GM21381 (cell line): ENCODE data around the gene RRP1.

ENCODE experiments used
- ATAC-seq: cut with Tn5 transposase; IDR thresholded peaks from one replicate; pipeline ENCODE4 v1.9.1; 2021; ENCODE audit warnings: mild to moderate bottlenecking, moderate library complexity; ENCODE audit not compliant: unreplicated experiment

RRP1 gene

GRCh38 chr21:43800124-43800523 is 10.7 kb downstream of the RRP1 start:
- no peak for ATAC-seq

DNA sequence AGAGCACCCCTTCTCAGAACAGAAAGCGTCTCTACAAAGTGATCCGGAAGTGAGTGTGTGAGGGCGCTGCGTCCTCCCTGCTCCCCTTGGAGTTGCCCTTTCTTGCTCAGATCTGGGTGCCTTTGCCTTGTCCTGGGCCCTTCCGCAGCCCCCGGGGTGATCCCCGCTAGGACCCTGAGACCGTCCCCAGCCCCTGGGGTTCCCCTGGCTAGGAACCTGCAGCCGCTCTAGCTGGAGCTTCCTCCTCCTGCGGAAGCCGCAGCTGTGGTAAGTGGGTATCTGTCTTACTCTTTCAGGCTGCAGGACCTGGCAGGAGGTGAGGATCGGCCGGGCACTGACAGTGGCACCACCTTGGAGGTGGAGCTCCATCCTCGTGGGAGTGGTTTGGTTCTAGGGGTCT is 11.2 kb downstream of the RRP1 start:
- no peak for ATAC-seq

GRCh38 chr21:43801006-43801783 is 11.8 kb downstream of the RRP1 start:
- ATAC-seq: no peak

DNA sequence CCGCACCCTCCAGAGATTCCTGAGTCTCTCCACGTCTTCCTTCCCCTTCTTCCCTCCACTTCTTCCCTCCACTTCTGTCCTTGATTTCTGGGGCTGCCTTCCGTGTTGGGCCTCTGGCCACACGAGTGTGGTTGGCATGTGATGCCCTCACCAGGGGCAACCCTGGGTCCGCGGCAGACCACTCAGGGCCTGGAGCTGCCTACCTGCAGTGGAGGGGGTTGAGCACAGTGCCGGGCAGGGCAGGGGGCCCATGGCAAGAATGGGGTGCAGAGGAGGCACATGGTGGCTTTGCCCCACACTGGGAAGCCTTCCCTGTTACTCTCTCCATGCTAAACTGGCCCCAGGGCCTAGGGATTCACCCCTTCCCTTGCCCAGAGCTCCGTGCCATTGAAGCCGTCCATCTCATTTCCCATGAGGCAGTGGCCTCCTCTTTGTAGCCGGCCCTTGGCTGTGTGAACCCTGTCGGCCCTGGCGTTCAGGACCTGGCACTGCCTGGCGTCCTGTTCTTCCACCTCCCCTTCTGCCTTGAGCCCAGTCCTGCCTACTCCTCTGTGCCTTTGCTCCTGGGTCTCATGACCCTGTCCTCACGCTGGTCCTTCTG is 13.4 kb downstream of the RRP1 start:
- no peak for ATAC-seq

DNA sequence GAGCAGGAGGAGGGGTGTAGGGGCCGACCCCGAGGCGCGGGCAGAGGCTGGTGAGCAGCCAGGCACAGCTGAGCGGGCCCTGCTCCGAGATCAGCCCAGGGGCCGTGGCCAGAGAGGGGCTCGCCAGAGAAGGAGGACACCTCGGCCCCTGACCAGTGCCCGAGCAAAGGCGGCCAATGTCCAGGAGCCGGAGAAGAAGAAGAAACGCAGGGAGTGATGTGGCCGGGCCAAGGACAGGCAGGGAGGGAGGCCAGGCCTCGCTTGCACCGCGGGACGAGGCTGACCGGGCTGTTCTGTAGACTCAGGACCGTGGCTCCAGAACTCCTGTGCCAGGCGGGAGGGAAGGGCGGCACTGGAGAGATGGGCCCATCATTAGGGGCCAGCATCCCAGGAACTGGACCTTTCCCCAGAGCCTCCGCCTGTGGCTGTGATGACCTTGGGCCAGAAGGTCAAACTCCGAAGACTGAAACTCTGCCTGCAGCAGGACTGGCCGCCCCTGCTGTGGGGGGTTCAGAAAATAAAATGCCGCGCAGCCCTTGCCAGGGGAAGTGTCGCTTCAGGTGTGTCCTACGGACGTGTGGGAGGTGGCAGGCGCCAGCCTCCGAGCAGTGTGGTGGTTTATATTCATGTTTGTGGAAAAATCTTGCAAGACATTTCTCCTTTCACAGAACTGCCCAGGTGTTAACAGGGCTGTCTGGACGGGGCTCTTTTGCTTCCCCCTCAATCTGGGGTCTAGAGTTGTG is 14.4 kb downstream of the RRP1 start:
- no peak for ATAC-seq

- peak; percentile 80 for ATAC-seq
Measured at GRCh38 chr21:43805275-43805800, 16.0 kb downstream of the RRP1 start.

- no peak for ATAC-seq
Measured at GRCh38 chr21:43806017-43806710, 16.8 kb downstream of the RRP1 start.

- ATAC-seq: no peak
Measured at GRCh38 chr21:43808367-43808766, 19.0 kb downstream of the RRP1 start.

- no peak for ATAC-seq
Measured at GRCh38 chr21:43808832-43809251, 19.5 kb downstream of the RRP1 start.

- no peak for ATAC-seq
Measured at GRCh38 chr21:43809346-43809799, 20.0 kb downstream of the RRP1 start.

GRCh38 chr21:43809853-43810504 is 20.6 kb downstream of the RRP1 start:
- no peak for ATAC-seq

GRCh38 chr21:43810505-43811261 is 21.3 kb downstream of the RRP1 start:
- peak; percentile 62 for ATAC-seq

DNA sequence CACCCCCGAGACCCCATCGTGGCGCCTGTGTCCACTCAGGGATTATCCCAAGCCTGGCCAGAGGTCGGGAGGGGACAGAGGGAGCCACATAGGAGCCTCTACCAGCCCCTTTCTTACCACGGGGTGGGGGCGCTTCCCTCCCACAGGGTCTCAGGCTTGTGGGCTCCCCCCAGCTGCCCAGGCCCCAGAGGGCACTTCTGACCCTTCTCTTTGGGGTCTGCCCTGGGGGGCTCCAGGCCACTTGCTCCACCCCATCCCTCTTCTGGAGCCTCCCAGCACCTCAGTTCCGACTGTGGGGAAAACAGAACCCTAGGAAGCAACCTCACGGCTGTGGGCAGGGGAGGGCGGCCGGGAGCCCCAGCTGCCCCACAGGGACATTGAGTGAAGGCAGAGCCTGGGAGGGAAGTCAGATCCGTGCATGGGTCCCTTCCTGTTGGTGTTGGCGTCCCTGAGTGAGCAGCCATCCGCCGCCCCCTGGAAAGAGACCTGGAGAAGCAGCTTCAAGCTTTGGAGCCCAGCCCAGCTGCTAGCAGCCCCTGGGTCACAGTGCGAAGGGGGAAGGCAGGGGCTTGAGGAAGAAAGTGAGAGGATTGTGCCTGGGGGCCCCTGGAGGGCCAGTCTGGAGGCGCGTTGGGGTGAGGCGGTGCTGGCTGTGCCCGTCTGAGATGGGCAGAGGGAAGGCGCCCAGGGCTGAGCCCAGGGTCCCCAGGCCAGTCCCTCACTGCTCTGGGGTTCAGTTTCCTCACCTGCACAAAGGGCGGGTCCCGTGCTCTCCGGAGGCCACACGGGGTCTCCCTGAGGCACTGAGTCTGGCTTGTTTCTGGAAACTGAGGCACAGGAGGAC is 22.1 kb downstream of the RRP1 start:
- no peak for ATAC-seq

DNA sequence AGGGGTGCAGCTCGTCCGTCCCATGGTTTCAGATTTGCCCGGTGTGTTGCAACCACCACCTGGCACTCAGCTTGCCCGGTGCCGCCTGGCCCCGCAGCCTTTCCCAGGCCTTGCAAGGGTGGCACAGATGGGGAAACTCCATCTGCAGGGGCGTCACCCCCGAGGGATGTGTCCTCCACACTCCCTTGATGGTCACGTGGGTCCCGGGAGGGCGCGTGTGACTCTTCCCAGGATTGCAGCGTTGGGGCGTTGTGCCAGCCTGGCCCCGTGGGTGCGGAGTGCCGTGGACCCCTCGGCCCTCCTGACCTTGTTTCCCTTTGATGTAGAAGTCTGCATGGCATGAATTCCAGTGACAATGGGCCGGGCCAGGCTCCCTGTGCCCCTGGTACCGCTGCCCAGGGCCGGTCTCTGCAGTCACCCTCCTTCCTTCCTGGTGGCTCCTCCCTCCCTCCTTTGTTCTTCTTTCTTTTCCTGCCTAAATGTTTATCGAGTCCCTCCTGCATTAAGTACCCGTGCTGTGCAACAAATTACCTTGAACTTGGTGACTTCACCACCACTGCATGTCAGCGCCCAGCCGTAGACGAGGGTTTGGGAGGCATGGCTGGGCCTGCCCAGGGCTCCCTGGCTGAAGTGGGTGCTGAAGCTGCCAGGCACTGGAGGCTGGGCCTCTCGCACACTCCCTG is 22.9 kb downstream of the RRP1 start:
- no peak for ATAC-seq

DNA sequence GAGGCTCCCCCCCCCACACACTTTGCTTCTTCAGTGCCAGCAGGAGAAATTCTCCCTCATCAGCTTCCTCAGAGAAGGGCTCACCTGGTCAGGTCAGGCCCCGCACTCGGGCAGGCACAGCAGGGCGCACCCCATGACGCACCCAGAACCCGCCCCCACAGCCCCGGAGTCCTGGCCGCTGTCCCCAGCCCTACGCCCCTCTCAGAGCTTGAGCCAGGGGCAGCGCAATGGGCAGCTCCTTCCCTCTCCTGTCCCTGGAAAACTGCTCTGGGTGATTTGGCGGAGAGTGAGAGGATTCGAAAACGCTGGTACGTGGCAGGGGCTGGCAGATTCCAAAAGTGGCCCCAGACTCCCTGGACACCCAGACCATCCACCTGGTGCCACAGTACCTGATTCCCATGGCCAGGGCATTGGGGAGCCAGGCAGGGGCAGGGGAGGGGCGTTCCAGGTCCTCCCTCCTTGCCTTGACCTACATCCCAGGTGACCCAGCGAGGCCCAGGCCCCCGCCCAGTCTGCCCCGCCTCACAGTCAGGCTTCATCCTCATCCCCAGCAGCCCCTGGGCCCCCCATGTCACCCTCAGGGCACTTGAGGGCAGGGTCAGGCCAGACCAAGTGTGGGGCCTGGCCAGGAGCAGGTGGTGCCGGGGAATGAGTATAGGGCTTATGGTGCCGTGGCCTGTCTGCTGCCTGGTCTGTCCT is 23.7 kb downstream of the RRP1 start:
- no peak for ATAC-seq

GRCh38 chr21:43813656-43813980 is 24.2 kb downstream of the RRP1 start:
- ATAC-seq: no peak

GRCh38 chr21:43814215-43815106 is 25.1 kb downstream of the RRP1 start:
- no peak for ATAC-seq
